Thyroid gland (tissue), 4 donors: ENCODE data around the gene HOMER2.

Experiments
- POLR2A ChIP-seq, 2 donors: fragments of 450-650 bp; IDR thresholded peaks; one replicate each; pipeline ENCODE4 v1.6.1; 2017; ENCODE audit warnings: antibody characterized with exemption in 2 of 2, mild to moderate bottlenecking in 2 of 2, moderate library complexity in 1 of 2
- TF ChIP-seq, protein P1 (sequence below), 6 experiments: fragments of 200-600 bp in 3 of 6; fragments of 450-650 bp in 3 of 6; sonication (generic) in 3 of 6; IDR thresholded peaks; one replicate each; pipeline ENCODE4 v1.5.1; 2016 to 2019; ENCODE audit warnings: antibody characterized with exemption in 6 of 6, mild to moderate bottlenecking in 2 of 6, inconsistent platforms in 1 of 6, moderate library complexity in 1 of 6

DNA sequence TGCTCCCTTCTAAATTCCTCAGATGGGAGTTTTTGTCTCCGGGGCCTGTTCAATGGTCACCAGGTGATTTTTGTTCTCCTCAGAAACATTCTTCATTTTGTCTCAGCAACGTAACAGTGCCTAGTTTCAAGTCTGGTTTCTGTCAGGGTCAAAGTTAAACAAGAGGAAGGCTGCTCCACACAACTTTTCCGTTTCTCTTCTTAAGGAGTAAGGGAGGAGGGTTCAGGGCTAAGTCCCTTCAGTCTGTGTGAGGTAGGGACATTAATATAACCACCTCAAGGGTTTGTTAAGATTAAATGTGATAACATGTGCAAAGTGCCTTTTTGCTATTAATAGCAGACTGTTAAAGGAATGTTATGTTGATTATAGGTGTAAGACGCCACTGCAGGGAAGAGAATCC lies 41.8 kb downstream of the HOMER2 start:
- TF ChIP-seq, protein P1, sequence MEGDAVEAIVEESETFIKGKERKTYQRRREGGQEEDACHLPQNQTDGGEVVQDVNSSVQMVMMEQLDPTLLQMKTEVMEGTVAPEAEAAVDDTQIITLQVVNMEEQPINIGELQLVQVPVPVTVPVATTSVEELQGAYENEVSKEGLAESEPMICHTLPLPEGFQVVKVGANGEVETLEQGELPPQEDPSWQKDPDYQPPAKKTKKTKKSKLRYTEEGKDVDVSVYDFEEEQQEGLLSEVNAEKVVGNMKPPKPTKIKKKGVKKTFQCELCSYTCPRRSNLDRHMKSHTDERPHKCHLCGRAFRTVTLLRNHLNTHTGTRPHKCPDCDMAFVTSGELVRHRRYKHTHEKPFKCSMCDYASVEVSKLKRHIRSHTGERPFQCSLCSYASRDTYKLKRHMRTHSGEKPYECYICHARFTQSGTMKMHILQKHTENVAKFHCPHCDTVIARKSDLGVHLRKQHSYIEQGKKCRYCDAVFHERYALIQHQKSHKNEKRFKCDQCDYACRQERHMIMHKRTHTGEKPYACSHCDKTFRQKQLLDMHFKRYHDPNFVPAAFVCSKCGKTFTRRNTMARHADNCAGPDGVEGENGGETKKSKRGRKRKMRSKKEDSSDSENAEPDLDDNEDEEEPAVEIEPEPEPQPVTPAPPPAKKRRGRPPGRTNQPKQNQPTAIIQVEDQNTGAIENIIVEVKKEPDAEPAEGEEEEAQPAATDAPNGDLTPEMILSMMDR (IDR thresholded peaks at IDR 0.05), result no peak
- TF ChIP-seq POLR2A (IDR thresholded peaks at IDR 0.05), result no peak
